Measurements from ENCODE around the gene CDC40. TPM values are rescaled to one million over a fixed set of nuclear protein-coding genes. Genes with fewer than 3 reads are reported as not detected.
A peak's percentile ranks its signal among the peaks of the same experiment; 100 is the strongest.

Gene CDC40
- 21.4 and 25.1 TPM in 2 replicates for polyA plus RNA-seq (2014; cell fraction: cytosol; rRNA removed)
- polyA plus RNA-seq (2014; cell fraction: nucleus; rRNA removed): 10.5 and 12.1 TPM in 2 replicates

DNA sequence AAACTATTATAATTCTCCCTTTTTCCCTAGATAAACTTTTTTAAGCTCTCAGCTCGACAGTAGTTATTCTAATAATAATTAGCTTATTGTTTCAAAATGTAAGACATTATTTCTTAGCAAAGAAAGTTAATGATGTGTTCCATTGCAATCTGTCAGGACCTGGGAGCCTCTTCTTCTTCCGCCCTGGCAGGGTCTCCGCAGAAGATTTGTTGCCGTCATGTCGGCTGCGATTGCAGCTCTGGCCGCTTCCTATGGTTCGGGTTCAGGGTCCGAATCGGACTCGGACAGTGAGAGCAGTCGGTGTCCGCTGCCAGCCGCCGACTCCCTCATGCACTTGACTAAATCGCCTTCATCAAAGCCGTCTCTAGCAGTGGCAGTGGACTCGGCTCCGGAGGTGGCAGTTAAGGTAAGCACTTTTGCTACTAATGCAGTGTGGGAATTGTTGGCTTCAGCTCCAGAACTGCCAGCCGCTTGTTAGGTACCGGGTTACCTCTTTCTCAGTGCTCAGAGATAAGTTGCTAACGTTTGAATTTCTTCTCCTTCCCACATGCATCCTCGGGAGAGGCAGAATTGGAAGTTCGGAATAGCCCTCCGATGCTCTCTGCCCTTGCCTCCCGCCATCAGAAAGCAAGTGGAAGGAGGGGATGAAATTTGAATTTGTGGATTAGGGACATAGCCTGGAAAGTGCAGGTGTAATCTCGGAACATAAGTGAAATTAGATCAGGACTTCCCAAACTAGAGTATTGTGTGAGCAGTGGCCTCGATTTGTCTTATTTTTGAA, at the start of gene CDC40:
Gene CDC40 (plus strand): TSS at position 200 of the 781 bp plus-strand sequence. CDS start 18 bp downstream, at position 218.
- no peak for DNase-seq (ENCODE audit: low spot score)

DNA sequence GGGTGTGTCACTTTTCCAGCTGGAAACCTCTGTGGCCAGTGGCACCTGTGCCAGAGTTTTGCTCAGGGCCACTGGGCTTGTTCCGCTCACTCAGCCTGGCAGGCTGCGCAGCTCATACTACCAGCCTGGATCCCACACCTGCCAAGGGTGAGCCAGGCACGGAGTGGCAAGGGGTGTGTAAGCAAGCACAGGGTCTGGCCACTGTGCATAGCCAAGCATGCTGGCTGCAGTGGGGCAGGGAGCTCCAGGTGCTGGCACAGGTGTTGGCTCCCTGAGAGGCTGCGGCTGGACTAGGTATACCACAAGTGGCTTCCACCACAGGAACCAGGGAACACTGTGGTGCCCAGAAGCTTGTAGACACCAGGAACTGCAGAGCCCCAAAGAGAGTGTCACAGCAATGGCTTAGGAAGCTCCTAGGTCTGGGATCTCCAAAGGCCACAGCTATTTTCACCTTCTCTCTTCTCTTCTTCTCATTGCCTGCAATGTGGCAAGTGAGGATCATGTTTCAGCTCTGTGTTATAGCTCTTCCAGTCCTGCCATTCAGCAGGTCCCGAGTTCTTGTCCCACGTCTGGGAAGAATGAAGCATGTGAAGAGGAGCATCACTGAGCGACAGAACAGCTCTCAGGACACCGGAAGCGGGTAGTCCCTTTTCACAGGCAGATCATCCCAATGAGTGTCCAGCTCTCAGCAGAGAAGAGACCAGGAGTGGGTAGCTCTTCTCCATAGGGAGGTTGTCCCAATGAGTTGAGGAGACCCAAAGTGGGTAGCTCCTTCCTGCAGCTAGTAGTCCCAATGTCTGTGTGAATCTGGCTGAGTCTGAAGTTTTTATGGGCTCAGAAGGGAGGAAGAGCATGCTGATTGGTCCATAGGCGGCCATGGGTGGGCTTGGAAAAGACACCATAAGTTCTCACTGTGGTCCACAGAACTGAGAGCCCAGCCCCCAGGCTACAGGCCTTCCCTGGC, 42.0 kb upstream of the CDC40 start:
- no peak for DNase-seq (ENCODE audit: low spot score)

DNA sequence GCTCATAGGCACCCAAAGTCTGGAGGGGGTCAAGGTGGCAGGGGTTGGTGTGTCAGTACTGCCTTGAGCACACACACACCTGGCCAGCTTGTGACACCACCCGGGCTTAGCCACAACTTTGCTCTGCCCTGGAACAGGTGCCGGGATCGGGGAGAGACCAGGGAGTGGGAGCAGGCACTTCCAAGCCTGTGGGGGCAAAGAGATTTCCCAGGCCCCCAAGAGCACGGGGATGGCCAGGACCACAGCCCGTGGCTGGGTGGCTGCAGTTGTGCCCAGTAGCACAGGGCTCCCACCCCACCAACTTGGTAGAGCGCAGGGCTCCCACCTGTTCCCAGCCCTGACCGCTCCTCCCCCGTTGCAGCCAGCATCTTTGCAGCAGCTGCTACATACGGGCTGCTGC, 41.2 kb upstream of the CDC40 start:
- DNase-seq (ENCODE audit: low spot score): no peak

DNA sequence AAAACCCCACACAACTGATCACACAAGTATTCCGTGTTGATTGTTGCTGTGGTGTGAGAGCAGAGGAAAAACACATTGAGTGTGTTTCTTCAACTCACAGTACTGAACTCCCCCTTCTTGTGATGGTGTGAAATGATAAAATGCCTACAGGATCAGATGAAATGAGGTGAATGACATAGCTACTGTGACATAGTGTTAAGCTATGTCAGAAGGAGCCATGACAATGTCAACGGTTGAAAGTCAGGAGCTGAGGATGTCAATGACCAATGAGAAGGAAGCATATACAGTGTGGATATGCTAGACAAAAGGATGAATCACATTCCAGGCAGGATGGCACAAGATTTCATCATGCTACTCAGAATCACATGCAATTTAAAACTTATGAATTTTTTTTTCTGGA, 39.6 kb upstream of the CDC40 start:
- DNase-seq (ENCODE audit: low spot score): no peak

DNA sequence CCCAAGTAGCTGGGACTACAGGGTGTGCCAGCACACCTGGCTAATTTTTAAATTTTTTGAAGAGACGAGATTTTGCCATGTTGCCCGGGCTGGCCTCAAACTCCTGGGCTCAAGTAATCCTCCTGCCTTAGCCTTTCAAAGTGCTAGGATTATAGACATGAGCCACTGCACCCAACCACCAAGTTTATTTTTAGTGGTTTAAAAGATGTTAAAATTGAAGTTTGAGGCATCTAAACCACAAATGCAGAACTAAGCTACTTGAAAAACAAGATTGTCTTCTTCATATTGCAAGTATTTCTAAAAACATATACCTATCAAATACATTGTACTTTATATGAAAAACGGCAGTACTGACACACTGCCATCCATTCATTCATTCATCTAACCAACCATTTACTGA, 32.4 kb upstream of the CDC40 start:
- DNase-seq (ENCODE audit: low spot score): no peak

DNA sequence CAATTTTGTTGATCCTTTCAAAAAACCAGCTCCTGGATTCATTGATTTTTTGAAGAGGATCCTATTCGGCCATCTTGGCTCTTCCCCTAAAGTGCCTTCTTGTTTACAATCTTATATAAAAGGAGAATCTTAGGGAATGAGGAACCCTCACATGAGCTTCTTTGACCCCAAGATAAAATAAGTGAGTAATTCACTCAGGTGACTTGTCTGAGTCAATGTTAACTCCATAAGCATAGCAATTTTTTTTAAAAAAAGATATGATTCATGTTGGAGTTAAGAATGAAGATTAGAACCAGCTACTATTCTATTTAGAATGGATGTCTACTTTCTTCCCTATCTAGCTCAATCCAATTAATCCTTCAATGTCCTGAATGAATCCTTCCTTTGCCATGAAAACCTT, 21.7 kb upstream of the CDC40 start:
- no peak for DNase-seq (ENCODE audit: low spot score)

DNA sequence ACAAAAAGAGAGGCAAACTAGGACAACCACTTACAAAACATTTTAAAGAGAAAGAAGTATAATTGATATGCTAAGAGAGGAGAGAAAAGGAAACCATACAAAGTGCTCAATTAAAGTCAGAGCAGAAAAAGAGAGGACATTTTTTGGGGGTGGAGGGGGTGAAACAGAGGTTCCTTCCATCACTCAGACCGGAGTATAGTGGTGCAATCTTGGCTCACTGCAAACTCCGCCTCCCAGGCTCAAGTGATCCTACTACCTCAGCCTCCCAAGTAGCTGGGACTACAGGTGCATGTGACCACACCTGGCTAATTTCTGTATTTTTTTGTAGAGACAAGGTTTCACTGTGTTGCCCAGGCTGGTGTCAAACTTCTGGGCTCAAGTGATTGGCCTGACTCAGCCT, 10.1 kb upstream of the CDC40 start:
- no peak for DNase-seq (ENCODE audit: low spot score)

DNA sequence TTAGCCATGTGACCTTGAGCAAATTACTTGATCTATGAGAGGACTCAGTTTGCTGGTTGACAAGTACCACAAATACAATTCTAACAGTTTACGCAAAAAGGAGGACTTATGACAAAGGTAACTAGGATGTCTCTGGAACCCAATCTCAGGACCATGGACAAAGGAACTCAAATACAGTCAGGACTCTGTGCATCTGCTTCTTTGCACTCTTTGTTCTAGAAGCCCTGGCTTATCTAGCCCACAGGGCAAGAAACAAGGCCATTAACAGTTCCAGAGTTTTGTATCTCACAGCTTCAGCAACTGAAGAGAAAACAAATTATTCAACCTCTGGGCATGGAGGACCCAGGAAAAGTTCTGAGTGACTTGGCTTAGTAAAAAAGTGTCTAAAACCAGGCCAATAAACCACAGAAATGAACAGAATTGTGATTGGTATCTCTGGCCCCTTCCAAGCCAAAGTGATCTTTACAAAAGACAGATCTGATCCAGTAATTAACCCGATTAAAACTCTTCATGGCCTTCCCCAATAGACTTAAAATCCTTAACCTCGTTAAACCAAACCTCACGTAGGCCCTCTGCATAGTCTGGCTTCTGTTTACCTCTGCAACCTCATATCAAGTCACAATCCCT, 6.6 kb upstream of the CDC40 start:
- peak; percentile 59 for DNase-seq (ENCODE audit: low spot score)

DNA sequence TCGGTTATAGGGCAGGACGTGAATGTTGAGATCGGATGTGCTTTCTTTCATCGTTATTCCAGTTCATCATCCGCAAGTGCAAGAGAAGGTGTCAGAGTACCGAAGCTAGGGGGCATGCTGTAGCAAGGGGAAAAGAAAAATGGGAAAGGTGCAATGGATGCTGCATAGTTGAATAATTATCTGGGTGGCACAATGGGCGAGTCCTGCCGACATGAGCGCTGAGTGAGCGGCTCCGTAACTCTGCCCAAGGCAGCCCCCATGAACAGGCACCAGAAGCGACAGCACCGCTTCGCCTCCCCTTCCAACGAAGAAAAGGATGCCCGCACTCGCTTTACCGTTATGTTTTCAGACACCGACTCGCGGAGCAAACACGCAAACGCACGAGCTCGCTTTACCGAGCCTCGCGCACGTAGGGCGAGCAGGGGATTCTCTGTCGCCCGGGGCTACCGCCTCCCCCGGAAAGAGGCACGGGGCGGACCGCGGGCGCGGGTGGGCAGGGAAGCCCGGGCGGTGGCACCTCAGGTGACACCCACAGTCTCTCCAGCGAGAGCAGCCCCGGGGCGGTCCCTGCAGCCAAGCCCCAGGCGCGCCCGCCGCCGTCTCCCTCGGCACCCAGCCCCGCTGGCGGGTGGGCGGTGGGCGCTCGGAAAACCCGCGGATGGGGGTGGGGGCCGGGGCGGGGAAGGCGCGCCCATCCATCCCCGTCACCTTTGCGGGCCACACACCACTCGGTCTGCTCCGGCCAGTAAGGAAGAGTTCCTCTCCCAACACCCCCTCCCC, 1.4 kb upstream of the CDC40 start:
- DNase-seq (ENCODE audit: low spot score): peak; percentile 78

DNA sequence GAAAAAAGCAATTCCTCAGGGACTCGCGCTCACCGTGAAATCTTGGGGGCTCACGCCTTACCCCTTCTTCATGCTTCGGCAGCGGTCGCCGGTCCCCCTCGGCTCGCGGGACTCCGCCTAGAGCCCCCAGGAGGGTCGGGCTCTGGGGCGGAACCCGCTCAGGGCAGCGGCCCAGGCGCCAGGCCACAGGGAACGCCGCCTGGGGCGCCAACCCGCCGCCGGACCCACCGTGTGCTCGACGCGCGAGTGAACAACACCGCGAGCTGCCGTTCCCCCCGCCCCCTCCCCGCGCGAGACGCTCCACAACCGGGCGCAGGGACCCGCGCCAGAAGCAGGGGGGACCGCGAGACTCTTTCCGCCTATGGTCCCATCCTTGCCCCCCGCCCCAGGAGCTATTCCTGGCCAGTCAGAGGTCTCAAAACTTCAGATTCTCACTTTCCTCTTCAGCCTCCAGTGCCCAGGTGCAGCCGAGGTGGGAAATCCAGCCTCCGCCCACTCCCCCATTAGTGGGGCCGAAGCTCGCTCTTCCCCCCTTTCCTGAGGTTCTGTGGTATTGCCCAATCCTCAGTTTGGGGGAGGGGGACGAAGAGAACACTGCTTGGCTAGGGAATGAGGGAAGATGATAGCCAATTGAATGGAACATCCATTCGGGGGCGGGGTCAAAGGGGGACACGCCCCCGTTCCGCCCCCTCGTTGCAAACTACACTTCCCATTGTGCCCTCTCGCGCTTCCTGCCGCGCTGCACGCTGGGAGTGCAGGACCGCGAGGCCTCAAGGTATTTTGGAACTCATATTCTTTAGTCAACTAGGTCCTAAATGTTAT, 610 bp upstream of the CDC40 start, which contains the start of gene WASF1:
Gene WASF1 (minus strand): TSS at position 265 of the 822 bp plus-strand sequence. CDS start 52,069 bp downstream, outside the sequence.
- DNase-seq (ENCODE audit: low spot score): peak; percentile 99

DNA sequence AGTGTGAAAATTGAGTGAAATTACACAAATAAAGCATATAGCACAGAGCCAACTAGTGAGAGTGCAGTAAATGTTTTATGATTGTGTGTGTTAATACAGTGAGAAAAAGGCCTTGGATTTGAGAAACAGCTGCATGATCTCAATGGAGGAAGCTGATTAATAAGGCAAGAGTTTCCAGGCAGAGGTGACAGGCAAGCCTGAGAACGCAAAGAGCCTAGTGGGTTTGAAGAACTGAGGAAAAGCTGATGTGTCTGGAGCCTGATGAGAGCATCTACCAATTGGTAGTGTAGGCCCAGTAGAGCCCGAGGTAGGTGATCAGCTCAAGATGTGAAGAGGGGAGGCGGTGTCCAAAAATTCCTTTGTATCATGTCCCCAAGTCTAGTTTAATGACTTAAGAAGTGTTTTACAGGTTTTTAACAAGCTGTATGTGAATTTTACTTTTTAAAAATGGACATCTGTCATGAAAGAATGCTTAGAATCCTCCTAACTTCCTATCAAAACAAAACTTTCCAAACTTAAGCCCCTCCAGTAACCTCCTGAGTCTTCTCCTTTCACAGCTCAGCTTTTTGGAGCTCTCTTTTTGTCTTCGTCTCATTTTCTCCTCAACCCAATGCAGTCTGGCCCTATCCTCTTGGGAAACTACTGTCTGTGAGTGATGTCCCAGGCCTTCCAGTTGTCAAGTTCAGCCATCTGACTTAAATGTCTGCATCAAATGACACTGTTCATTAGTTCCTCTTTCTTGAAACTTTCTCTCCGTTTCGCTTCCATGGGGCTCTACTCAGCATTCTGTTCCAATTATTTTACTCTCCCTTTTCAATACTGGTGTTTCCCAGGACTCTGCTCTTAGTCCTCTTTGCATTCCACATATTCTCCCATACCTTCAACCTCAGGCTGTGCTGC, 1.2 kb downstream of the CDC40 start:
- no peak for DNase-seq (ENCODE audit: low spot score)

DNA sequence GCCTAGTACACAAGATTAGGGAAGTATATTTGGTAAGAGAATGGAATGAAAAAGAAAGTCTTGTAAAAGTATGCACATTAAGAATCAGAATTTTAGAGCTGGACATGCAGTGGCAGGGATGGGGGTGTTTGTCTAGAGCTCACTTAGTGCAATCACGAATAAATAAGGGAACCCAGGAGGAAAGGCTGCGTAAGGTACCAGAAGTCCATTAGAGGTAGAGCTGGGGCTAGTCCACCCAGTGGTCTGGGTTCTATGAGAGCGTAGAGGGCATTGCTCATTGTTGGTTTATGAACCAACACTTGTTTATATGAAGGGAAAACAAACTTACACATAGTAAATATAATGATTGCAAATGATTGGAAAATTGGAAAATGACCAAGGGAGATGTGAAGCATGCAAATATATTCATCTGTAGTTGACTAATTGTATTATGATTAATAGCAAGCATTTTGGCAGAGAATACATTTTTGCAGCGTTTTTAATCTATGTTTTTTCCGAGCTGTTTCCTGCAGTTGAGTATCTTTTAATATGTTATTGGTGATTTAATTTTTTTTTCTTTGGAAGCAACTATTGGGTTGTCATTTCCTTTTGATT, 3.2 kb downstream of the CDC40 start:
- DNase-seq (ENCODE audit: low spot score): no peak

DNA sequence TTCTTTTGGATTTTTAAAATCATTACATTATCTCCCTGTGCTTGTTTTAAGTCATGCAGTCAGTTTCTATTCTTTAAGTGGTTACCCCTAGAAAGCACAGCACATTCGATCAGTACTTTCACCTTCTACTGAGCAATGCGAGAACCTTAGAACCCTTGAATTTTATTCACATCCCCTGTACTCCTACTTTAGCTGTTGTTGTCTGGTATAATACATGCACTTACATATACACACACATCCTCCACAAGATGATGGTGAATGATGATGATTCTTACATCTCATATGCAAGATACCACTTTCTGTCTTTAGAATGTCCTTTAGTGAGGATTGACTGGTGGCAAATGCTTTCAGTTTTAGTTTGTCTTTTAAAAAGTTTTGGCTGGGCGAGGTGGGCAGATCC, 5.7 kb downstream of the CDC40 start:
- no peak for DNase-seq (ENCODE audit: low spot score)

DNA sequence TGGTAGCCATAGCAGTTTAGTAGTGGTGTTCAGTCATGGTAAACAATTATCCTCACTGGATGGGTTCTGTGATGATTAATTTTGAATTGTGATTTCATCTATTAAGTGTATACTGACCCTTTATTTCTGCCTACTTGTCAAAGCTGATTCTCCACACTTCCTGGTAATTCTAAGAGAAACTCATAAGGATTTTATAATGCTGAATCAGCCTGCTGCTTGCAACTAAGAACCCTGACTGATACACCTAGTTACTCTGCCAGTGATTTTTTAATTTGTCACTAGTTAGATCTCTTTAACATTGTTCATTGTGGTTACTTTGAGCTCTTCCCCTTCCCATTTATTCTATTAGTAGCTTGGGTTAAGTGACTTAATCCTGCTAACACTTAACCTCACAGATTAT, 8.6 kb downstream of the CDC40 start:
- DNase-seq (ENCODE audit: low spot score): no peak

DNA sequence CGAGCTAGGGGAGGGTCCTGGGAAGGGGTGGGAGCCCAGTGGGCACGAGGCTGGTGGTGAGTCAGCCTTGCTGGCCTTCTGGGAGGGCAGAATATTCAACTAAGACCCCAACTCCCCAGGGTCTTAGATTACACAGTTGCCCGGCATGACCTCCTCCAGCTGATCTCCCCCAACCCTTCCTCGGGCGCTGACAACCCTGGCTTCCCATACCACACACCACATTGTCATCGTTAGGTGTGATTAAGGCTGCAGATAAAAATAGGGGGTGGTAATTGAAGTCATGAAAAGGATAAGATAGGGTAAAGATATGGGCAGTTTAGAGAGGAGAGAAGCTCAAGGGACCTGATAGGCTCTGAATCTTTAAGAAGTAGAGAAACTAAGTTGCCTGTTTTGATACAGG, 10.5 kb downstream of the CDC40 start:
- DNase-seq (ENCODE audit: low spot score): no peak

DNA sequence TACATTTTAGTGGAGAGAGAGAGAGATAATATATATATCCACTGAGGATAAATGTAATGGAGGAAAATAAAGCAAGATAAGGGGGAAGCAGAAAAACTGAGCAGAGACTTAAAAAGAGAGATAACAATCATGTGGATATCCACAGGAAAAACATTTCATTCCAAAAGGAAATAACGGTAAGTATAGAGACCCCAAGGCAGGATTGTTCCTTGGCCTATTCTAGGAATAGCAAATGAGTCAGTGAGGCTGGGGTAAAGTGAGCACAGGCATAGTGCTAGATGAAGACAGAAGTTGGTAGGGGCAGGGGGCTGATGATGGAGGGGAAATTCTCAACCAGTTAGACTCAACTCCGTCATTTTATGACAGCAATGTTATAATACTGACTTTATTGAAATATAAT, 11.2 kb downstream of the CDC40 start:
- no peak for DNase-seq (ENCODE audit: low spot score)

DNA sequence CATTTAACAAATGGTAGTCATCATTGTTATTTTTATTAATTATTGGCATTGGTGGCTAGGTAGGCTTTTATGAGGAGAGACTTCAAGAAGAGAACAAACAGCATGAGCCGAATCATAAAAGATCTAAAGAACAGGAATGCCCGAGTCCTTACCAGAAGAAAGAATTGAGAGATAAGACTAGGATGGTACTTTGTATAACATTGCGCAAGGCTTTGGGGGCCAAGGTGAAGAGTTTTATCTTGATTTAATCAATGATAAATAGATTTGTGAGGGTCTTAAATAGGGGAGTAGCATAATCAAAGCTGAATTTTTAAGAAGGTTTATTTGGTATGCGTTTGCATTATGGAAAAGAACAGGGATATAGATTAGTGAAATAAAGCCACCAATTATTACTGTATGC, 15.4 kb downstream of the CDC40 start:
- no peak for DNase-seq (ENCODE audit: low spot score)

DNA sequence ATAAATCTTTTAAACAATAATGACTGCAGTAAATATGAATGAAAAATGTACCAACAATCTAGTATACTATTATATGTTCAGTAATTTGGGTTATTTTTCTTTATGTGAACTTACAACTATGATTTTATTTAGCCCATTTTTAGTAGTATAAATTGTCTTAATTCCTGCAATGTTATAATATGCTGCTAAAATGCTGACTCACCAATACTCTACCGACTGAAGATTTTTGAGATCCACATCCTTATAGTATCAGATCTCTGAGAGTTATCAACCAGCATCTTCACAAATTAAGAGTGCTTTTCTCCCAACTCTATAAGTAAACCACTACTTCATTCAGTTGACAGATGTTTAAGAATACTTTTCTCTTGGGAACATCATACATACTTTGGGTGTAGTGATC, 16.6 kb downstream of the CDC40 start:
- DNase-seq (ENCODE audit: low spot score): no peak

DNA sequence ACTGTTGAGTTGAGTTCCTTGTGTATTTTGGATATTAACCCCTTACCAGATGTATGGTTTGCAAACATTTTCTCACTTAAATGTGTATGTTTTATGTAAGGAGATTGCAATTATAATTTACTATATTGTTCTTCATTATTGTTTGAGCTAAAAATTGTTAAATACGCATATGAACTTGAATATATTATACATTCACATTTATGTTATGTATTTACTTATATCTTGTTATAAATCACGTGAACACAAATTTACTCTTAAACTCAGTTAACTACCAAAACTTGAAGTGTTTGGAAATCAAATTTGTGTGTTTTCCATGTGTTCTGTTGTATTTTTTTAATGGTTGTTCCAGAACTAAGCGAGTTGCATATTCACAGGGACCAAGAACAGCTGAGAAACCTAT, 18.3 kb downstream of the CDC40 start:
- DNase-seq (ENCODE audit: low spot score): no peak

All from SK-N-DZ (cell line).